ENCODE measurements around the gene GPX3.

DNA sequence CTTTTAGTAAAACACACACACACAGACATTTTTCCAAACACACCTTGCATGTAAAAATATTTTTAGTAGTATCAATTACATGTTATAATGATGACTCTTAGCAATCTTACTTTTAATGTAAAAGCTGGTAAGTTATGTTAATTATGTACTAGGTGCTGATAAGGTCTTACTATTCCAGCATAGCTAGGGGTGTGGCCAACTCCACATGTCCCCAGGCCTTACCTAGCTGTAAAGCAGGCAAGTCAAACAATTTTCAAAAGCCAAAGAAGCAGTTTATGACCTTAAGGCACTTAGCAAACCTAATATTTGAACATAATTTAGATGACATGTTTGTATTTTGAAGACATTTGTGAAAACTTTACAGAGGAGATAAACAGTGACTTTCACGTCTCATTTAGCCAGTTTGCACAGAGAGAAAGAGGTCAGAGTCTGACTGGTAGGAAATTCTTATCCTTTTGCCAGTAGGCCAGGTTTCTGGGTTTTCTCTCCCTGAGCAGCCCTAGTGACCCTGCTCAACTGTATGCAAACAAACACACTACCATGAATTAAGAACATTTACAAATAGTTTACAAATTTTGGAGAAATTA lies 26.5 kb upstream of the GPX3 start:
- no peak for TF ChIP-seq POLR2AphosphoS5 (IDR thresholded peaks at IDR 0.05)
- TF ChIP-seq, protein P1, sequence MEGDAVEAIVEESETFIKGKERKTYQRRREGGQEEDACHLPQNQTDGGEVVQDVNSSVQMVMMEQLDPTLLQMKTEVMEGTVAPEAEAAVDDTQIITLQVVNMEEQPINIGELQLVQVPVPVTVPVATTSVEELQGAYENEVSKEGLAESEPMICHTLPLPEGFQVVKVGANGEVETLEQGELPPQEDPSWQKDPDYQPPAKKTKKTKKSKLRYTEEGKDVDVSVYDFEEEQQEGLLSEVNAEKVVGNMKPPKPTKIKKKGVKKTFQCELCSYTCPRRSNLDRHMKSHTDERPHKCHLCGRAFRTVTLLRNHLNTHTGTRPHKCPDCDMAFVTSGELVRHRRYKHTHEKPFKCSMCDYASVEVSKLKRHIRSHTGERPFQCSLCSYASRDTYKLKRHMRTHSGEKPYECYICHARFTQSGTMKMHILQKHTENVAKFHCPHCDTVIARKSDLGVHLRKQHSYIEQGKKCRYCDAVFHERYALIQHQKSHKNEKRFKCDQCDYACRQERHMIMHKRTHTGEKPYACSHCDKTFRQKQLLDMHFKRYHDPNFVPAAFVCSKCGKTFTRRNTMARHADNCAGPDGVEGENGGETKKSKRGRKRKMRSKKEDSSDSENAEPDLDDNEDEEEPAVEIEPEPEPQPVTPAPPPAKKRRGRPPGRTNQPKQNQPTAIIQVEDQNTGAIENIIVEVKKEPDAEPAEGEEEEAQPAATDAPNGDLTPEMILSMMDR (IDR thresholded peaks at IDR 0.05): no peak

All from transverse colon (tissue), 4 donors.